Endothelial cell of umbilical vein (primary cell): ENCODE data around the gene RASGEF1C. TPM values are rescaled to one million over a fixed set of nuclear protein-coding genes. Genes with fewer than 3 reads are reported as not detected.

Source experiments
- BruUV-seq: library from RNA; stranded (reverse); fragments of 400-500 nt; replicated peaks from 2 replicates; lab custom pipeline; 2021; lab: Mats Ljungman, UMichigan
- CTCF ChIA-PET: fragments of 300-600, 350-600 bp; sonication (Branson Sonifier 250); formaldehyde crosslinking; loops from one replicate; lab custom pipeline; 2021; ENCODE audit warnings: antibody characterized with exemption, inconsistent platforms; lab: Charles Lee
- POLR2A ChIA-PET: fragments of 300-600, 350-600 bp; sonication (Branson Sonifier 250); formaldehyde crosslinking; loops from one replicate; lab custom pipeline; 2021; ENCODE audit warnings: antibody characterized with exemption, inconsistent platforms; lab: Charles Lee
- DNase-seq: peaks from one replicate; pipeline ENCODE4 v3.0.0-alpha.2; 2011; ENCODE audit warnings: low read depth, low spot score
- FAIRE-seq: peaks from 2 replicates; lab custom pipeline; 2011; peaks lifted over from hg19 to GRCh38; lab: Jason Lieb, UNC
- H2AFZ ChIP-seq: 2 replicates; pipeline ENCODE4 v1.6.0; 2012; ENCODE audit warnings: low read depth, low read length, control low read depth, inconsistent platforms
- H3K27ac ChIP-seq: 2 replicates; pipeline ENCODE4 v1.5.1; 2011; ENCODE audit warnings: low read depth, mild to moderate bottlenecking, control low read depth, low read length, moderate library complexity; ENCODE audit not compliant: insufficient read depth
- H3K27me3 ChIP-seq, 2 experiments: 2 replicates each; pipeline versions ENCODE4 v1.6.0 to v1.6.1; 2011; ENCODE audit warnings: low read length in 2 of 2, mixed read lengths in 1 of 2; ENCODE audit not compliant: control insufficient read depth in 2 of 2, insufficient read depth in 2 of 2
- H3K36me3 ChIP-seq, 2 experiments: 2 replicates in 1 of 2; 3 replicates in 1 of 2; pipeline ENCODE4 v1.5.1; 2011; ENCODE audit warnings: low read length in 2 of 2, mild to moderate bottlenecking in 1 of 2, moderate library complexity in 1 of 2; ENCODE audit not compliant: control insufficient read depth in 2 of 2, insufficient read depth in 2 of 2; ENCODE audit errors: extremely low read depth in 1 of 2
- H3K4me1 ChIP-seq: 3 replicates; pipeline ENCODE4 v1.5.1; 2011; ENCODE audit warnings: mild to moderate bottlenecking, low read length; ENCODE audit not compliant: control insufficient read depth, insufficient read depth; ENCODE audit errors: extremely low read depth
- H3K4me2 ChIP-seq: 2 replicates; pipeline ENCODE4 v1.6.1; 2011; ENCODE audit warnings: low read length, control low read depth, mixed read lengths; ENCODE audit not compliant: insufficient read depth
- H3K4me3 ChIP-seq, 3 experiments: fragments of 200-600 bp in 1 of 3; sonication (generic), shearing (Covaris generic) in 1 of 3; replicated peaks in 1 of 3; 2 replicates each; pipeline ENCODE4 v1.5.1; 2011 to 2016; ENCODE audit warnings: control low read depth in 3 of 3, low read length in 3 of 3, mild to moderate bottlenecking in 2 of 3, inconsistent platforms in 1 of 3, low read depth in 1 of 3, moderate library complexity in 1 of 3; ENCODE audit not compliant: insufficient read depth in 1 of 3
- H3K79me2 ChIP-seq: 2 replicates; pipeline ENCODE4 v1.6.0; 2012; ENCODE audit warnings: low read length, inconsistent platforms; ENCODE audit not compliant: control insufficient read depth, insufficient read depth
- H3K9ac ChIP-seq: replicated peaks from 2 replicates; pipeline ENCODE3; 2011; ENCODE audit warnings: low read length, control low read depth; ENCODE audit not compliant: insufficient read depth; ENCODE audit errors: extremely low read depth
- H3K9me1 ChIP-seq: replicated peaks from 3 replicates; pipeline ENCODE4 v1.6.0; 2011; ENCODE audit warnings: mild to moderate bottlenecking, low read length; ENCODE audit not compliant: control insufficient read depth, insufficient read depth; ENCODE audit errors: extremely low read depth
- H3K9me3 ChIP-seq: replicated peaks from 2 replicates; pipeline ENCODE4 v1.5.1; 2012; ENCODE audit warnings: low read length, inconsistent platforms; ENCODE audit not compliant: control insufficient read depth, insufficient read depth
- H4K20me1 ChIP-seq: replicated peaks from 2 replicates; pipeline ENCODE3; 2011; ENCODE audit warnings: mild to moderate bottlenecking, low read length; ENCODE audit not compliant: control insufficient read depth, insufficient read depth; ENCODE audit errors: extremely low read depth
- EZH2 ChIP-seq: IDR thresholded peaks from 2 replicates; pipeline ENCODE4 v1.6.1; 2012; ENCODE audit warnings: borderline replicate concordance, low read depth, mild to moderate bottlenecking, moderate library complexity, low read length, inconsistent platforms; ENCODE audit not compliant: severe bottlenecking
- FOS ChIP-seq: IDR thresholded peaks from 2 replicates; pipeline ENCODE4 v1.6.1; 2011; ENCODE audit warnings: mild to moderate bottlenecking, low read length, moderate library complexity, borderline replicate concordance; ENCODE audit not compliant: insufficient read depth
- GATA2 ChIP-seq: IDR thresholded peaks from 2 replicates; pipeline ENCODE4 v1.7.0; 2011; ENCODE audit warnings: low read depth, mild to moderate bottlenecking, moderate library complexity, mixed read lengths, low read length; ENCODE audit not compliant: insufficient read length, insufficient read depth
- JUN ChIP-seq: IDR thresholded peaks from 2 replicates; pipeline ENCODE4 v1.6.1; 2011; ENCODE audit warnings: borderline replicate concordance, low read depth; ENCODE audit not compliant: insufficient read length, insufficient read depth
- MYC ChIP-seq: IDR thresholded peaks from one replicate; pipeline ENCODE4 v1.6.1; 2011; ENCODE audit warnings: mild to moderate bottlenecking, low read depth, low read length
- POLR2A ChIP-seq: IDR thresholded peaks from 2 replicates; pipeline ENCODE4 v1.6.1; 2012; ENCODE audit warnings: low read depth, mild to moderate bottlenecking, control low read depth, low read length
- POLR2AphosphoS5 ChIP-seq: IDR thresholded peaks from 2 replicates; pipeline ENCODE4 v1.6.1; 2012; ENCODE audit warnings: low read depth, mild to moderate bottlenecking, control low read depth, low read length, moderate library complexity; ENCODE audit not compliant: insufficient read depth
- dilution Hi-C: fragments of 300-500 bp; cut with MboI; formaldehyde crosslinking; loops from one replicate; pipeline ENCODE4 v1.15.0; 2019; ENCODE audit warnings: low sequenced_read_pairs; ENCODE audit not compliant: extremely low pct_ligation_motif_present
- intact Hi-C: fragments of 100-400 bp; cut with micrococcal nuclease; formaldehyde crosslinking; loops from one replicate; pipeline ENCODE4 v1.10.0; 2022
- polyA plus RNA-seq, 4 experiments: library from polyadenylated mRNA; depleted of rRNA in 3 of 4; stranded (reverse) in 3 of 4; unstranded in 1 of 4; fragments of >200 nt; gene quantifications; 2 replicates each; pipeline versions ENCODE4 v1.2.1 to v1.2.3, GENCODE V29; 2011 to 2012; ENCODE audit warnings: missing spikeins in 1 of 4
- total RNA-seq: library from RNA; stranded (reverse); gene quantifications from 2 replicates; pipeline ENCODE4 v1.2.3, GENCODE V29; 2021
- TF ChIP-seq, protein P1 (sequence below), 2 donors: IDR thresholded peaks; 1 replicate in 1 of 2; 2 replicates in 1 of 2; pipeline ENCODE4 v1.5.1; 2011; ENCODE audit warnings: low read length in 2 of 2, mild to moderate bottlenecking in 2 of 2, moderate library complexity in 2 of 2, control low read depth in 1 of 2, inconsistent platforms in 1 of 2, low read depth in 1 of 2; ENCODE audit not compliant: insufficient read depth in 1 of 2; ENCODE audit errors: extremely low read depth in 1 of 2
- TF ChIP-seq, protein P2 (sequence below): IDR thresholded peaks from 2 replicates; pipeline ENCODE4 v1.6.1; 2011; ENCODE audit not compliant: insufficient read depth, insufficient read length

Gene RASGEF1C
- total and polyA plus RNA-seq, 2 donors (not counting 3 experiments of a cell fraction or from before 2014, with no cell fraction given), result not detected

DNA sequence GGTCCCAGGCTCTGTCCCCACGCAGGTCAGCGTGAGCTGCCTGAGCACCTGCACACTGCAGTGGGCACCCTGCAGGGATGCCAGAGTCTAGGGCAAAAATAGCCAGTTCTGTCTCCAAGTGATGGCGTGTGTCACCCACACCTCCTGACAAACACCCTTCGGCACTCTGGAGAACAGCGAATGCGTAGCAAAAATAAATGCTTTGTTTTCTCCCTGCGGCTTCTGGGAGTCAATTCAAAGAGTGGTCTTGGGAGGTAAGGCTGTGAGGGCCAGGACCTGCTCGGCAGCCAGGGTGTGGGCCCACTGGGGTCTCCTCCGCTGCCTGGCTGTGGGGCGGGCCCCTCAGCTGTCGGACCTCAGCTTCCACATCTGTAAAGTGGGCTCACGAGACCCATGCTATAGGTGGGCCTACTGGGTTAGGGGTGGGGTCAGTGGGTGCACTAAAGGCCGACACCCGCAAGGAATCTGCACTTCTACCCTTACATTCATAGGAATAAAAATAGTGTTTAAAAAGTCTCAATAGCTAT, 37.4 kb downstream of the RASGEF1C start:
- dilution Hi-C loops, result no loop called here
- DNase-seq (no peak), FAIRE-seq (no peak)
- Histone ChIP-seq H3K36me3 (no peaks in the 10 kb centered on the region), H3K9me1 (no peaks in the 10 kb centered on the region), H3K27me3 (no peaks in the 10 kb centered on the region), H3K4me1 (no peaks in the 10 kb centered on the region), H4K20me1 (no peaks in the 10 kb centered on the region), H3K9ac (no peak overlapping the region), H2AFZ (no peak overlapping the region), H3K27ac (no peak overlapping the region), H3K4me2 (no peak overlapping the region), H3K9me3 (no peaks in the 10 kb centered on the region), H3K79me2 (no peaks in the 10 kb centered on the region), H3K4me3 (no peak overlapping the region)
- intact Hi-C loops, result no loop called here
- CTCF ChIA-PET, result no interaction called here
- POLR2A ChIA-PET, result no interaction called here
- TF ChIP-seq POLR2A (no peak), POLR2AphosphoS5 (no peak), JUN (no peak), EZH2 (no peak), MYC (no peak), FOS (no peak), GATA2 (no peak)
- TF ChIP-seq, protein P1, sequence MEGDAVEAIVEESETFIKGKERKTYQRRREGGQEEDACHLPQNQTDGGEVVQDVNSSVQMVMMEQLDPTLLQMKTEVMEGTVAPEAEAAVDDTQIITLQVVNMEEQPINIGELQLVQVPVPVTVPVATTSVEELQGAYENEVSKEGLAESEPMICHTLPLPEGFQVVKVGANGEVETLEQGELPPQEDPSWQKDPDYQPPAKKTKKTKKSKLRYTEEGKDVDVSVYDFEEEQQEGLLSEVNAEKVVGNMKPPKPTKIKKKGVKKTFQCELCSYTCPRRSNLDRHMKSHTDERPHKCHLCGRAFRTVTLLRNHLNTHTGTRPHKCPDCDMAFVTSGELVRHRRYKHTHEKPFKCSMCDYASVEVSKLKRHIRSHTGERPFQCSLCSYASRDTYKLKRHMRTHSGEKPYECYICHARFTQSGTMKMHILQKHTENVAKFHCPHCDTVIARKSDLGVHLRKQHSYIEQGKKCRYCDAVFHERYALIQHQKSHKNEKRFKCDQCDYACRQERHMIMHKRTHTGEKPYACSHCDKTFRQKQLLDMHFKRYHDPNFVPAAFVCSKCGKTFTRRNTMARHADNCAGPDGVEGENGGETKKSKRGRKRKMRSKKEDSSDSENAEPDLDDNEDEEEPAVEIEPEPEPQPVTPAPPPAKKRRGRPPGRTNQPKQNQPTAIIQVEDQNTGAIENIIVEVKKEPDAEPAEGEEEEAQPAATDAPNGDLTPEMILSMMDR (IDR thresholded peaks at IDR 0.05; ENCODE audit: extremely low read depth in 1 of 2, insufficient read depth in 1 of 2, low read depth in 1 of 2, low read length in 2 of 2), result no peak
- TF ChIP-seq, protein P2, sequence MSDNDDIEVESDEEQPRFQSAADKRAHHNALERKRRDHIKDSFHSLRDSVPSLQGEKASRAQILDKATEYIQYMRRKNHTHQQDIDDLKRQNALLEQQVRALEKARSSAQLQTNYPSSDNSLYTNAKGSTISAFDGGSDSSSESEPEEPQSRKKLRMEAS, result no peak
- BruUV-seq, result no TSS peak
